Activated naive CD4-positive, alpha-beta T cell treated with anti-CD3 and anti-CD28 coated beads, Interleukin-2, amount 10 ng/mL, durations not matched to agents 7 days and 5 days (primary cell): ENCODE data around the gene PGBD4.

Experiments
- CTCF ChIA-PET: fragments of 350-600 bp; sonication (Branson Sonifier 250); formaldehyde crosslinking; loops from one replicate; lab custom pipeline; 2021; ENCODE audit warnings: antibody characterized with exemption; lab: Charles Lee
- DNase-seq: peaks from one replicate; pipeline ENCODE4 v3.0.0-alpha.2; 2020
- H3K27ac Mint-ChIP-seq: one replicate; pipeline ENCODE4 v1.8.0; 2021; ENCODE audit warnings: mild to moderate bottlenecking, moderate library complexity, mixed read lengths
- H3K27me3 Mint-ChIP-seq: one replicate; pipeline ENCODE4 v1.8.0; 2021; ENCODE audit warnings: mild to moderate bottlenecking, mixed read lengths
- H3K36me3 Mint-ChIP-seq: one replicate; pipeline ENCODE4 v1.8.0; 2021; ENCODE audit warnings: mixed read lengths
- H3K4me1 Mint-ChIP-seq: one replicate; pipeline ENCODE4 v1.8.0; 2021; ENCODE audit warnings: mixed read lengths
- H3K4me3 Mint-ChIP-seq: one replicate; pipeline ENCODE4 v1.8.0; 2021; ENCODE audit warnings: mild to moderate bottlenecking, moderate library complexity, mixed read lengths
- H3K9me3 Mint-ChIP-seq: one replicate; pipeline ENCODE4 v1.8.0; 2021; ENCODE audit warnings: mixed read lengths

PGBD4 gene

GRCh38 chr15:34124651-34125050, 22.8 kb downstream of the PGBD4 start:
- H3K4me1 Mint-ChIP-seq = no peaks in the 10 kb centered on the region

DNA sequence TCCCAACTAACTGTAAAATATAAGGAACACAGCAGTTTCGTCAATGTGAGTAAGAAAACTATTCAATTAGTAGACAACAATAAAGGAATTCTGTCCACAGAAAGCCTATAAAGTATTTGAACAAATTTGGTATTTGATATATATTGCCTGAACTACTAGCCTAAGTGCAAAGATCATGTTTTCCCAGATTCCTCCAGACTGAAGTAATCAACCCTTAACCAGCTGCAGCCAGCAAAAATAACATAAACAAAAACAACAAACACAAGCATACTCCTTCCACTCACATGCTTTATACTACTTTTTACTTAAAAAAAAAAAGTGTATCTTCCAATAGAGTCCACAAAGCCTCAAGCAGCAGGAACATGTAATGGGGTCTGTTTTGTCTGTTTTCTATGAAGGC, 24.1 kb downstream of the PGBD4 start:
- DNase-seq = no peak
- Mint-ChIP-seq H3K36me3 (no peaks in the 10 kb centered on the region), H3K4me1 (no peaks in the 10 kb centered on the region), H3K4me3 (no peak overlapping the region), H3K9me3 (no peaks in the 10 kb centered on the region), H3K27ac (no peak overlapping the region), H3K27me3 (peaks cover 15% of the 10 kb centered on the region)
- CTCF ChIA-PET = no interaction called here

More at GRCh38 chr15:34124651-34125050, 22.8 kb downstream of the PGBD4 start:
- CTCF ChIA-PET = no interaction called here
- H3K9me3 Mint-ChIP-seq = no peaks in the 10 kb centered on the region
- no peaks in the 10 kb centered on the region for H3K36me3 Mint-ChIP-seq
- no peak overlapping the region for H3K27ac Mint-ChIP-seq
- no peak for DNase-seq
- H3K4me3 Mint-ChIP-seq = no peak overlapping the region
- peaks cover 15% of the 10 kb centered on the region for H3K27me3 Mint-ChIP-seq

DNA sequence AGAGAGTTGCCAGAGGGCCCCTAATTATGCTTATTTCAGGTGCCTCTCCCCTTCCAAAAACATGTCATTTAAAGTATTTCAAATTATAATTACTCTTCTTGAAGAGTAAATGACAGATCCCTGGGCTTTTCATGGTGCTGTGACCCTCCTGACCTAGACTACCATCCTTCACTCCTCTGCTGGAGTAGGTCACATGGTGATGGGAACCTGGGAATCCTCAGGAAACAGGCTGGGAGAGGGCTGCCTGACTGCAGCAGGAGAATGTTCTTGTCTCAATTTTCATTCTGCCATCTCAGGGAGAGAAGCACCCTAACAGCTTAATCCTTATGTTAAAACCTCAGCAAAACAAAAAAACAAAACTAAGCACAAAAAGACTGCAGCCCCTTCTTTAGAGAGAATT, 24.6 kb downstream of the PGBD4 start:
- Mint-ChIP-seq H3K27me3 (peaks cover 11% of the 10 kb centered on the region), H3K27ac (no peak overlapping the region), H3K4me1 (no peaks in the 10 kb centered on the region), H3K36me3 (no peaks in the 10 kb centered on the region), H3K9me3 (no peaks in the 10 kb centered on the region), H3K4me3 (no peak overlapping the region)
- DNase-seq = no peak
- CTCF ChIA-PET = no interaction called here

DNA sequence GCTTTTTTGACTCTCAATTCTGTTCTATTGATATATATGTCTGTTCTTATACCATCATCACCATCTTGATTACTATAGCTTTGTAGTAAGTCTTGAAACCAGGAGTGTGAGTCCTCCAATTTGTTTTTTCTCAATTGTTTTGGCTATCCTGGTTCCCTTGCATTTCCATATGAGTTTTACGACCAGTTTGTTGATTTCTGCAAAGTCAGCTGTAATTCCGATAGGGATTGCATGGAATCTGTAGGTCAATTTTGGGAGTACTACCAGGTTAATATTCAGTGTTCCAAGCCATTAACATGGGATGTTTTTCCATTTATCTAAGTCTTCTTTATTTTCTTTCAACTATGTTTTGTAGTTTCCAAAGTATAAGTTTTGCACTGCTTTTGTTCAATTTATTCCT, 27.0 kb downstream of the PGBD4 start:
- H3K27ac Mint-ChIP-seq = no peak overlapping the region
- no peaks in the 10 kb centered on the region for H3K36me3 Mint-ChIP-seq
- H3K4me1 Mint-ChIP-seq = no peaks in the 10 kb centered on the region
- peaks cover 8% of the 10 kb centered on the region for H3K27me3 Mint-ChIP-seq
- no peak for DNase-seq
- H3K9me3 Mint-ChIP-seq = no peaks in the 10 kb centered on the region
- H3K4me3 Mint-ChIP-seq = no peak overlapping the region
- CTCF ChIA-PET = no interaction called here

DNA sequence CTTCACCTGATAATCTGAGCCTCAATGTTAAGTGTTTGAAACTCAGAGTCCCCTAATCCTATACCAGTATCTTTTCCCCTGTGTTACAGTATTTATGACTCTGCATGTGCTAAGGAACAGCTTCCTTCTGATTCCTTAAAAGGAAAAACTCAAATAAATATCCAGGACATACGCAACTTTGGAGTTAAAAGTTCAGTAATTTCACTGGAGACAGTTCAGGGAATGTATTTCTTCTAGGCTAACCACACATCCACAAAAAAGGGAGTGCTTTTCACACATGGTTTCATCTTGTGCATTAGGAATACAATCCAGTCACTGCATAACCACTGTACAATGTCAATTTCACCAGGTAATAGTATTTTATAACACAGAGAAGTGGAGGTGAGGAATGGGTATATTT, 31.0 kb downstream of the PGBD4 start:
- H3K36me3 Mint-ChIP-seq = no peaks in the 10 kb centered on the region
- H3K4me1 Mint-ChIP-seq = no peaks in the 10 kb centered on the region
- H3K4me3 Mint-ChIP-seq = no peak overlapping the region
- no peak overlapping the region for H3K27ac Mint-ChIP-seq
- CTCF ChIA-PET = no interaction called here
- no peak for DNase-seq
- H3K9me3 Mint-ChIP-seq = no peaks in the 10 kb centered on the region
- no peaks in the 10 kb centered on the region for H3K27me3 Mint-ChIP-seq

- Mint-ChIP-seq H3K4me3 (no peak overlapping the region), H3K27me3 (no peaks in the 10 kb centered on the region), H3K9me3 (no peaks in the 10 kb centered on the region), H3K4me1 (no peaks in the 10 kb centered on the region), H3K27ac (no peak overlapping the region), H3K36me3 (peaks cover 3% of the 10 kb centered on the region)
- CTCF ChIA-PET = no interaction called here
- DNase-seq = no peak
Measured at GRCh38 chr15:34133511-34133910, 31.6 kb downstream of the PGBD4 start.

GRCh38 chr15:34147371-34148140, 45.7 kb downstream of the PGBD4 start:
- H3K4me3 Mint-ChIP-seq = no peak overlapping the region
- no peak for DNase-seq
- no peaks in the 10 kb centered on the region for H3K4me1 Mint-ChIP-seq
- no peaks in the 10 kb centered on the region for H3K9me3 Mint-ChIP-seq
- no peak overlapping the region for H3K27ac Mint-ChIP-seq
- H3K27me3 Mint-ChIP-seq = no peaks in the 10 kb centered on the region
- CTCF ChIA-PET = no interaction called here
- peaks cover 37% of the 10 kb centered on the region for H3K36me3 Mint-ChIP-seq

GRCh38 chr15:34154725-34155204, 52.9 kb downstream of the PGBD4 start:
- peaks cover 73% of the 10 kb centered on the region for H3K36me3 Mint-ChIP-seq
- no peak overlapping the region for H3K4me3 Mint-ChIP-seq
- no peak overlapping the region for H3K27ac Mint-ChIP-seq
- no peaks in the 10 kb centered on the region for H3K27me3 Mint-ChIP-seq
- no peak for DNase-seq
- CTCF ChIA-PET = no interaction called here
- no peaks in the 10 kb centered on the region for H3K4me1 Mint-ChIP-seq
- H3K9me3 Mint-ChIP-seq = peaks cover 32% of the 10 kb centered on the region

- Mint-ChIP-seq H3K27me3 (no peaks in the 10 kb centered on the region), H3K4me1 (no peaks in the 10 kb centered on the region), H3K36me3 (peaks cover 76% of the 10 kb centered on the region), H3K9me3 (peaks cover 40% of the 10 kb centered on the region), H3K27ac (no peak overlapping the region), H3K4me3 (no peak overlapping the region)
- DNase-seq = no peak
- CTCF ChIA-PET = no interaction called here
Measured at GRCh38 chr15:34155859-34156258, 54.0 kb downstream of the PGBD4 start.
